Loucy (cell line): ENCODE measurements around the gene NPSR1.
"Not testable (repeated sequence)": the region's sequence is repeated elsewhere in the genome, so short reads cannot be mapped to it uniquely, and the experiment has no call there.

Source experiments
- H2AFZ ChIP-seq: fragments of 200-600 bp; sonication (generic); 2 replicates; pipeline ENCODE4 v1.6.0; 2016; ENCODE audit warnings: antibody characterized with exemption, mild to moderate bottlenecking, low read length, moderate library complexity
- H3F3A ChIP-seq: fragments of 200-600 bp; 2 replicates; pipeline ENCODE4 v1.6.0; 2016; ENCODE audit warnings: antibody characterized with exemption, low read depth, mild to moderate bottlenecking
- H3K27me3 ChIP-seq: fragments of 200-600 bp; sonication (generic); 2 replicates; pipeline ENCODE4 v1.6.1; 2014; ENCODE audit warnings: low read length, mild to moderate bottlenecking; ENCODE audit not compliant: insufficient read depth, poor library complexity, severe bottlenecking
- H3K36me3 ChIP-seq: fragments of 200-600 bp; sonication (generic); 2 replicates; pipeline ENCODE4 v1.6.1; 2016; ENCODE audit warnings: low read length; ENCODE audit not compliant: insufficient read depth
- H3K4me1 ChIP-seq: fragments of 200-600 bp; sonication (generic); 2 replicates; pipeline ENCODE4 v1.5.1; 2014; ENCODE audit warnings: low read length, mild to moderate bottlenecking; ENCODE audit not compliant: insufficient read depth, poor library complexity, severe bottlenecking
- H3K4me2 ChIP-seq: fragments of 200-600 bp; sonication (generic); 2 replicates; pipeline ENCODE4 v1.6.0; 2014; ENCODE audit warnings: antibody characterized with exemption, low read length, low read depth, mild to moderate bottlenecking; ENCODE audit not compliant: poor library complexity, severe bottlenecking
- H3K4me3 ChIP-seq: fragments of 200-600 bp; sonication (generic); 2 replicates; pipeline ENCODE4 v1.5.1; 2014; ENCODE audit warnings: low read length, mild to moderate bottlenecking, mixed read lengths; ENCODE audit not compliant: poor library complexity, severe bottlenecking
- H3K79me2 ChIP-seq: fragments of 200-600 bp; sonication (generic); 2 replicates; pipeline ENCODE4 v1.6.1; 2014; ENCODE audit warnings: low read length; ENCODE audit not compliant: insufficient read depth
- H3K9ac ChIP-seq: fragments of 200-600 bp; sonication (generic); 2 replicates; pipeline ENCODE4 v1.6.0; 2014; ENCODE audit warnings: mild to moderate bottlenecking, low read depth, low read length, moderate library complexity; ENCODE audit not compliant: poor library complexity, severe bottlenecking
- H3K9me2 ChIP-seq: fragments of 200-600 bp; sonication (generic); replicated peaks from 2 replicates; pipeline ENCODE4 v1.6.1; 2016; ENCODE audit warnings: low read depth, low read length, mixed read lengths
- H3K9me3 ChIP-seq: fragments of 200-600 bp; sonication (generic); 2 replicates; pipeline ENCODE4 v1.6.1; 2014; ENCODE audit warnings: mild to moderate bottlenecking, antibody characterized with exemption, low read length, low read depth; ENCODE audit not compliant: insufficient read depth
- H4K20me1 ChIP-seq: fragments of 200-600 bp; sonication (generic); 2 replicates; pipeline ENCODE4 v1.6.0; 2014; ENCODE audit warnings: antibody characterized with exemption, low read length, mild to moderate bottlenecking; ENCODE audit not compliant: insufficient read depth, poor library complexity, severe bottlenecking
- CTCF ChIP-seq: fragments of 200-600 bp; sonication (generic); conservative IDR thresholded peaks from 2 replicates; pipeline ENCODE4 v1.5.1; 2014; ENCODE audit warnings: mild to moderate bottlenecking, antibody characterized with exemption, low read length
- EZH2phosphoT487 ChIP-seq: fragments of 200-600 bp; IDR thresholded peaks from 2 replicates; pipeline ENCODE4 v1.6.1; 2018; ENCODE audit warnings: antibody characterized with exemption, mild to moderate bottlenecking, moderate library complexity, borderline replicate concordance

The NPSR1 gene

GRCh38 chr7:34622182-34622581 lies 35.8 kb upstream of the NPSR1 start:
- Histone ChIP-seq H3K9ac (no peak overlapping the region), H4K20me1 (no peaks in the 10 kb centered on the region), H3K4me2 (no peak overlapping the region), H3K4me3 (no peak overlapping the region), H3K9me3 (no peaks in the 10 kb centered on the region), H3K79me2 (no peaks in the 10 kb centered on the region), H3K36me3 (no peaks in the 10 kb centered on the region), H3K4me1 (no peaks in the 10 kb centered on the region), H3K9me2 (no peaks in the 10 kb centered on the region), H2AFZ (no peak overlapping the region), H3F3A (no peaks in the 10 kb centered on the region), H3K27me3 (no peaks in the 10 kb centered on the region)
- no peak for TF ChIP-seq EZH2phosphoT487
- no peak for TF ChIP-seq CTCF

GRCh38 chr7:34622771-34623250 lies 35.2 kb upstream of the NPSR1 start:
- Histone ChIP-seq H3K4me1 (no peaks in the 10 kb centered on the region), H3K9me2 (no peaks in the 10 kb centered on the region), H3K4me3 (no peak overlapping the region), H3K27me3 (no peaks in the 10 kb centered on the region), H3K4me2 (no peak overlapping the region), H3F3A (no peaks in the 10 kb centered on the region), H3K9ac (no peak overlapping the region), H3K36me3 (no peaks in the 10 kb centered on the region), H2AFZ (no peak overlapping the region), H4K20me1 (no peaks in the 10 kb centered on the region), H3K79me2 (no peaks in the 10 kb centered on the region), H3K9me3 (no peaks in the 10 kb centered on the region)
- TF ChIP-seq CTCF, result no peak
- no peak for TF ChIP-seq EZH2phosphoT487

GRCh38 chr7:34628618-34629017 lies 29.4 kb upstream of the NPSR1 start:
- not testable (repeated sequence) for H3K4me2 ChIP-seq, H3K4me1 ChIP-seq, H3K27me3 ChIP-seq, H3K9me3 ChIP-seq, H3K4me3 ChIP-seq, H3K9me2 ChIP-seq, H4K20me1 ChIP-seq, H3K9ac ChIP-seq, H2AFZ ChIP-seq, H3K79me2 ChIP-seq, H3K36me3 ChIP-seq, H3F3A ChIP-seq

GRCh38 chr7:34652809-34653208 lies 5.2 kb upstream of the NPSR1 start:
- H3K4me3 ChIP-seq, result no peak overlapping the region
- H3K9me2 ChIP-seq, result no peaks in the 10 kb centered on the region
- H3K27me3 ChIP-seq, result no peaks in the 10 kb centered on the region
- no peaks in the 10 kb centered on the region for H3K79me2 ChIP-seq
- no peaks in the 10 kb centered on the region for H4K20me1 ChIP-seq
- no peak overlapping the region for H2AFZ ChIP-seq
- H3K9me3 ChIP-seq, result no peaks in the 10 kb centered on the region
- H3K9ac ChIP-seq, result no peak overlapping the region
- H3K4me1 ChIP-seq, result no peaks in the 10 kb centered on the region
- TF ChIP-seq EZH2phosphoT487 (no peak), CTCF (no peak)
- no peak overlapping the region for H3K4me2 ChIP-seq
- H3F3A ChIP-seq, result no peaks in the 10 kb centered on the region
- H3K36me3 ChIP-seq, result no peaks in the 10 kb centered on the region
